Measurements from ENCODE around the gene SIRT1.

- TF ChIP-seq POLR2A (IDR thresholded peaks at IDR 0.05; ENCODE audit: low read length) (no peak), GATA1 (IDR thresholded peaks at IDR 0.05; ENCODE audit: low read depth, low read length) (no peak)
Measured at GRCh38 chr10:67933199-67933598, 48.7 kb downstream of the SIRT1 start.

Data from erythroblast (primary cell).